Measurements from ENCODE around the gene MASP1.

Gene MASP1

GRCh38 chr3:187186801-187187421 is 104.6 kb downstream of the MASP1 start:
- no peak for DNase-seq (ENCODE audit: low spot score)

GRCh38 chr3:187186375-187186774 is 105.2 kb downstream of the MASP1 start:
- DNase-seq (ENCODE audit: low spot score): no peak

GRCh38 chr3:187185759-187186158 is 105.8 kb downstream of the MASP1 start:
- DNase-seq (ENCODE audit: low spot score): no peak

Measured in HuH-7.5 (cell line).